MM.1S (cell line): ENCODE results near the gene PLXNA2.

Experiments
- DNase-seq: peaks from one replicate; pipeline ENCODE4 v3.0.0-alpha.2; 2015
- H2AFZ ChIP-seq: fragments of 300-600 bp; sonication (generic); 2 replicates; pipeline ENCODE4 v1.6.0; 2016; ENCODE audit warnings: antibody characterized with exemption, low read length
- H3F3A ChIP-seq: fragments of 300-600 bp; sonication (generic); 2 replicates; pipeline ENCODE4 v1.6.1; 2016; ENCODE audit warnings: mild to moderate bottlenecking, antibody characterized with exemption, low read length, moderate library complexity, mixed read lengths; ENCODE audit not compliant: insufficient read depth
- H3K27ac ChIP-seq: fragments of 300-600 bp; sonication (generic); 2 replicates; pipeline ENCODE4 v1.5.1; 2016; ENCODE audit warnings: mild to moderate bottlenecking, low read length
- H3K27me3 ChIP-seq: fragments of 300-600 bp; sonication (generic); replicated peaks from 2 replicates; pipeline ENCODE4 v1.6.0; 2016; ENCODE audit warnings: low read length; ENCODE audit not compliant: insufficient read depth
- H3K36me3 ChIP-seq: fragments of 300-600 bp; sonication (generic); replicated peaks from 2 replicates; pipeline ENCODE4 v1.6.1; 2016; ENCODE audit warnings: mild to moderate bottlenecking, low read length, mixed read lengths; ENCODE audit not compliant: insufficient read depth
- H3K4me1 ChIP-seq: fragments of 300-600 bp; sonication (generic); 2 replicates; pipeline ENCODE4 v1.6.1; 2016; ENCODE audit warnings: low read length, mixed read lengths
- H3K4me2 ChIP-seq: fragments of 300-600 bp; sonication (generic); 2 replicates; pipeline ENCODE4 v1.6.0; 2016; ENCODE audit warnings: low read depth, low read length
- H3K4me3 ChIP-seq: fragments of 300-600 bp; sonication (generic); 2 replicates; pipeline ENCODE4 v1.5.1; 2016; ENCODE audit warnings: low read length, mixed read lengths
- H3K79me2 ChIP-seq: fragments of 300-600 bp; sonication (generic); 2 replicates; pipeline ENCODE4 v1.6.1; 2016; ENCODE audit warnings: mixed run types, low read length, mixed read lengths
- H3K9ac ChIP-seq: fragments of 300-600 bp; sonication (generic); 2 replicates; pipeline ENCODE4 v1.6.1; 2016; ENCODE audit warnings: low read length, mixed read lengths
- H3K9me2 ChIP-seq: fragments of 300-600 bp; sonication (generic); replicated peaks from 2 replicates; pipeline ENCODE4 v1.6.1; 2016; ENCODE audit warnings: mild to moderate bottlenecking, low read length, mixed read lengths; ENCODE audit not compliant: insufficient read depth
- H3K9me3 ChIP-seq: fragments of 300-600 bp; sonication (generic); replicated peaks from 2 replicates; pipeline ENCODE4 v1.6.1; 2016; ENCODE audit warnings: mild to moderate bottlenecking, low read length, mixed read lengths; ENCODE audit not compliant: insufficient read depth
- H4K20me1 ChIP-seq: fragments of 300-600 bp; sonication (generic); 2 replicates; pipeline ENCODE4 v1.6.1; 2016; ENCODE audit warnings: mild to moderate bottlenecking, low read length, moderate library complexity, mixed read lengths; ENCODE audit not compliant: insufficient read depth
- CTCF ChIP-seq: fragments of 300-600 bp; sonication (generic); IDR thresholded peaks from 2 replicates; pipeline ENCODE4 v1.5.1; 2016; ENCODE audit warnings: antibody characterized with exemption, low read length, mixed read lengths
- EZH2 ChIP-seq: fragments of 300-600 bp; sonication (generic); optimal IDR thresholded peaks from 2 replicates; pipeline ENCODE3; 2017; ENCODE audit warnings: low read depth, mild to moderate bottlenecking, antibody characterized with exemption, low read length, mixed read lengths
- EZH2phosphoT487 ChIP-seq: fragments of 300-600 bp; sonication (generic); IDR thresholded peaks from 2 replicates; pipeline ENCODE4 v1.6.1; 2018; ENCODE audit warnings: antibody characterized with exemption, low read length

Gene PLXNA2

GRCh38 chr1:208093046-208093445, 151.1 kb downstream of the PLXNA2 start:
- no peak for DNase-seq
- no peaks in the 10 kb centered on the region for H3K4me1 ChIP-seq
- H3K9ac ChIP-seq = no peak overlapping the region
- H3F3A ChIP-seq = no peaks in the 10 kb centered on the region
- no peaks in the 10 kb centered on the region for H4K20me1 ChIP-seq
- H2AFZ ChIP-seq = no peak overlapping the region
- H3K79me2 ChIP-seq = no peaks in the 10 kb centered on the region
- no peaks in the 10 kb centered on the region for H3K27me3 ChIP-seq
- H3K4me2 ChIP-seq = no peak overlapping the region
- no peak overlapping the region for H3K27ac ChIP-seq
- no peaks in the 10 kb centered on the region for H3K36me3 ChIP-seq
- TF ChIP-seq EZH2phosphoT487 (no peak), CTCF (no peak), EZH2 (no peak)
- H3K9me2 ChIP-seq = no peaks in the 10 kb centered on the region
- no peaks in the 10 kb centered on the region for H3K9me3 ChIP-seq
- no peak overlapping the region for H3K4me3 ChIP-seq

GRCh38 chr1:208090388-208091301, 153.5 kb downstream of the PLXNA2 start:
- Histone ChIP-seq H3K9ac (no peak overlapping the region), H3K4me3 (no peak overlapping the region), H3F3A (peaks cover 14% of the 10 kb centered on the region), H3K4me2 (no peak overlapping the region), H3K36me3 (no peaks in the 10 kb centered on the region), H3K79me2 (no peaks in the 10 kb centered on the region), H4K20me1 (no peaks in the 10 kb centered on the region), H3K27ac (no peak overlapping the region), H3K9me3 (no peaks in the 10 kb centered on the region), H3K9me2 (no peaks in the 10 kb centered on the region), H3K4me1 (peaks cover 15% of the 10 kb centered on the region), H3K27me3 (no peaks in the 10 kb centered on the region), H2AFZ (no peak overlapping the region)
- DNase-seq = no peak
- no peak for TF ChIP-seq EZH2phosphoT487
- no peak for TF ChIP-seq CTCF
- no peak for TF ChIP-seq EZH2

GRCh38 chr1:208089761-208090370, 154.3 kb downstream of the PLXNA2 start:
- Histone ChIP-seq H3K4me1 (peaks cover 15% of the 10 kb centered on the region), H3K4me2 (no peak overlapping the region), H2AFZ (no peak overlapping the region)

More at GRCh38 chr1:208089761-208090370, 154.3 kb downstream of the PLXNA2 start:
- no peaks in the 10 kb centered on the region for H4K20me1 ChIP-seq
- no peak for DNase-seq
- TF ChIP-seq EZH2phosphoT487 (no peak), EZH2 (no peak), CTCF (no peak)
- no peaks in the 10 kb centered on the region for H3K79me2 ChIP-seq
- H3K9ac ChIP-seq = no peak overlapping the region
- H3F3A ChIP-seq = peaks cover 14% of the 10 kb centered on the region
- H3K36me3 ChIP-seq = no peaks in the 10 kb centered on the region
- H3K9me2 ChIP-seq = no peaks in the 10 kb centered on the region
- no peak overlapping the region for H3K4me3 ChIP-seq
- no peaks in the 10 kb centered on the region for H3K9me3 ChIP-seq
- H3K27me3 ChIP-seq = no peaks in the 10 kb centered on the region
- no peak overlapping the region for H3K27ac ChIP-seq
